H4 (cell line): Measurements from ENCODE around the gene PGC. TPM values are rescaled to one million over a fixed set of nuclear protein-coding genes. Genes with fewer than 3 reads are reported as not detected.
"Not testable (repeated sequence)": the region's sequence is repeated elsewhere in the genome, so short reads cannot be mapped to it uniquely, and the experiment has no call there.

Experiments used
- DNase-seq: peaks from one replicate; pipeline ENCODE4 v3.0.0-alpha.2; 2015; ENCODE audit warnings: low spot score
- total RNA-seq: library from RNA; depleted of rRNA; stranded (reverse); fragments of >200 nt; shearing (Covaris generic); gene quantifications from 2 replicates; pipeline ENCODE4 v1.2.3, GENCODE V29; 2014

The PGC gene
- total RNA-seq, 1 experiment from 2014 or later = not detected

DNA sequence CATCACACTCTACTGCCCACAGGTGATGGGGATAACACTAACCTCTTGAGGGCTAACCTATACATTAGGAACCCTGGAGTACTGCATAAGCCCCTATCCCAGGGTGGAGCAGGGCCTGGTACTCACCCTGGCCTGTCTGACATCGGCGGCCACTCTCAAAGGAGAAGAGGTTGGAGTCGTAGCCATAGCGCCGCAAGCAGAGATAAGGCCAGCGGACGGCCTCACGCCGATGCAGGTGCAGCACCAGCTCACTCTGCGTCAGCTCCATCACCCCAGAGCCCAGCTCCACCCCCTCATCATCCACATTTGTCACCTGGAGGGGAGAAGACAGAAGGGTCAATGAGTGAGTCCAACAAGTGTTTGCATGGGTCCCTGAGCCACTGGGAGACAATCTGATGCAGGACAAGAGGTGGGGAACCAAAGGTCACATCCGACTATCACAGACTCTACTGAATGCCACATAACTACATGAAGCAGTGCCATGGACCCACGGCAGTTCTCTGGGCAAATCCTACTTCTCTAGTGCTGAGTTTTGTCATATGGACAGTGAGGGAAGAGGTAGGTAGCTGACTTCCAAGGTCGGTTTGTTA, 28.2 kb upstream of the PGC start:
- DNase-seq = no peak

DNA sequence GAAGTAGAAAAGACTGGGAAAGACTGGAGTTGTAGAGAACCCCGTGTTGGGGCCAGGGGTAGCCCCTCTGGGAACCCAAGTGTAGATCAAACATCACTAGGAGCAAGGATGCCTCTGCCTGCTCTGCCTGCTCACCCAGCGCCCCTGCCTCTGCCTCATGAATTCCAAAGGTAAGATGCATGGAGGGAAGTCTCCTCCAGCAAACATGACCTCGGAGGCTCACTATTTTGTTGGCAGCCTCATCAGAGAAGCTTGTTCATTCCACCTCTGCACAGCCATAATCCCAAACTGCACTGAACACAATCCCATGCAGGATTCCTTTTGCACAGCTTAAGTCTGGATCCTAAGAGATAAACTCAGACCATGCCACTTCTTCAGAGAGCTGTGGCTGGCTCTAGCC, 27.6 kb upstream of the PGC start:
- DNase-seq = no peak

DNA sequence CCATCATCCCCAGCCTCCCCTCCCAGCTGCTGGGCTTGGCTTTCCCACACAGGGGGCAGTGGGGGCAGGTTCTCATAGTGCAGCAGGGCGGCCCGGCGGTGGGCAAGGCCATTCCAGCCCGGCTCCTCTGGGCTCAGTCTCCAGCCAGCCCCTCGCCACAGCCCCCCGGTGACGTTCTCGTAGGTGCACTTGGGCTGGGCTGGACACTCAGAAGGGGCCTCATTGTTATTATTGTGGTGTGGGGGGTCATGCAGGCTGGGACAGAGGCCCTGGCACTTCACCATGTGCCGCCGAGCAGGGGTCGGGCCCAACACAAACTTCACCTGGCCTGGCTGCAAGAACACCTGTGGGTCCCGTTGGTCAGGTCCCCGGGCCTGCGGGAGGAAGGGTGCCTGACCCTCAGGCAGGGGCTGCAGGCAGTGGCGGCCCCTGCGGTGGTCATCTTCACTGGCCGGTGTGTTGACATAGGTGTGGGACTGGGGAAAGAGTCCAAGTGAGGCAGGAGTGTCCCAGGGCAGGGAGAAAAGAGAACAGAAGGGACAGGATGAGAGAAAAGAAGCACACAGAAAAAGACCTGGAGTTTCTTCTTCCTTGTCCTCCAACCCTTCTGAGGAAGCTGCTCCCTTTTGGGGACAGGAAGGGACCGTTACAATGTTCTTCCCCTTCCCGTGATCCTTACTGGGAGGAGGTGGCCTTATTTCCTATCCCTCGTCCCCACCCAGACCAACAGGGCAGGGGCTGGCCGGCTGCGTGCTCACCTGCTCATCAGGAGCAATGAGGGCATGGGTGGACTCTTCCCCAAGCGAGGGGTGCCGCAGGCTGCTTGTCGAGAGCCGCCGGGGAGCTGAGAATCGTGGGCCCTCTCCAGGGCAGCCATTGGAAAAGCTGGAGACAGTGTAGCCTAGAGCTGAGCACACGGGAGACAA, 24.1 kb upstream of the PGC start:
- no peak for DNase-seq

DNA sequence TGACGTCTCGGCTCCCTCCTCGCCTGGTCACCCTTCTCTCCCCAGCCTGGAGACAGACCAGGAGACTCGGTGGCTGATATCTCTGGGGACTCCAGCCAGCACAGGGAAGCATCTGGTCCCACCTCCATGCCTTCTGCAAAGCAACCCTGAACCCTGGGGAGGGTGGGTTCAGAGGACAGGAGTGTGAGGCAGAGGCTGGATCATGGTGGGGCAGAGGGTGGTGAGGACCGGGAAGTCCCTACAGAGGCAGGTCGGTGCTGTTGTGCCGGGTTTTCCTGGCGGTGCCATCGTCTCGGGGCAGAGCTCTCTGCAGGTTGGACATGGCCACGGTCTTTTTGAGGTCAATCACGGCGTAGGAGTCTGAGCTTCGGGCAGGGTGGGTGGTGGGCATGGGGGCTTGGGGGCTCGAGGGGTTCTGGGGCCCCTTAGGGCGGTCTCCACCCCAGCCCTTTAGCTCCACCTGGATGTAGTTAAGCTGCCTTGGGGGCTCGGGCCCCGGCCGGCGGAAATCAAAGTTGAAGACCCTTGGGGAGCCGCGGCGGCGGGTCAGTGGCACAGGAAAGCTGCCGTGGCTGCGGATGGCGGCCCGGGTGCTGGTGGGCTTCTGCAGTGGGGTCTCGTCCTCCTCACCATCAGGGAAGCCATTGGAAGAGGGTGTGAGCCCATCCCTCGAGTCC, 23.3 kb upstream of the PGC start:
- DNase-seq = no peak

DNA sequence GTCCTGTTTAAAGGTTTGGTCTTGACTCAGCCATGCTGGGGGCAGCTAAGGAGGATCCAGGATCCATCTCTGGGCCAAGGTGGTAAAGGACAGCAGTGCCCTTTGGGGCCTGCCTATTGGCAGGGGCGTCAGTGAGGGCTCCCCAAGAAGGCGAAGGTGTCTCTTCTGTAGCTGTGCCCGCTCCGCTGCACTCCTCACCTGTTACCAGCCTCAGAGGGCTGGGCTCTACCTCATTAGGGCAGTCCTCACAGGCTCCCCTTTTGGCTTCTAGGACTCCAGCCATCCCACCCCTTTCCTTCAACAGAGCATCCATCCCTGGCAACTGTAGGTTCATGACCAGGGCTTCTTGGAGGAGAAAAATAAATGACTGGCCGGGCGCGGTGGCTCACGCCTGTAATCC, 22.2 kb upstream of the PGC start:
- DNase-seq = no peak

DNA sequence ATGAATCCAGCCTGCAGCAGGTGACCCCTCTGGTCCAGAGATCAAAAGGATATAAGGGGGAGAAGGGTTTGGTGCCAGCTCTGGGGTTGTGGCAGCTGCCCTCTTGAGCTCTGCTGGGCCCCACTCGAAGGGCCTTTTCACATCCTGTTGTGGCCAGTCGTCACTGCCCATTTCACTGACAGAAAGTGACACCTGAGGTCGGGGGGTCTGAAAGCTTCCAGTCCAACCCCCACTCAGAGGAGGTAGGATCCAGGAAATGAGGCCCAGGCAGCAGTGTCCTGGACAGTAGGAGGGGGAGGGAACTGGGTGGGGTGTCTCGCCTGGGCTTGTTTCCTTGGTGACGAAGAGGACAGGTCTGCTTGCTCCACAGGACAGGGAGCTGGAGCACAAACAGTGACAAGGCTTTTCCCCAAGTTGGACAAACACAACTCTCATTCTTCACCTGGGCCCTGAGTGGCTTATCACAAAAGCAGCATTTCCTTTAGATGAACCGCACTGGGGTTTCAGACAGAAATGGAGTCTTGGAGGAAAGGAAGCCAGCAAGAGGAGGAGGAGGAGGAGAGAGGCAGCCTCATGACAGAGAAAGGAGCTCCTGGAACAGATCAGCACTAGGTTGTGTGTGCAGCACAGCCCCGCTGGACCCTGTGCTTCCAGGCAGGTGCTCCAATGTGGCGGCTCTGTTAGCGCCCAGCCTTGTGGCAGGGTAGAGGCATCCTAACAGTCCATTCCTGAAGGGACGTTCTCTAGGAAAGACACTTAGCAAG, 21.5 kb upstream of the PGC start:
- no peak for DNase-seq

DNA sequence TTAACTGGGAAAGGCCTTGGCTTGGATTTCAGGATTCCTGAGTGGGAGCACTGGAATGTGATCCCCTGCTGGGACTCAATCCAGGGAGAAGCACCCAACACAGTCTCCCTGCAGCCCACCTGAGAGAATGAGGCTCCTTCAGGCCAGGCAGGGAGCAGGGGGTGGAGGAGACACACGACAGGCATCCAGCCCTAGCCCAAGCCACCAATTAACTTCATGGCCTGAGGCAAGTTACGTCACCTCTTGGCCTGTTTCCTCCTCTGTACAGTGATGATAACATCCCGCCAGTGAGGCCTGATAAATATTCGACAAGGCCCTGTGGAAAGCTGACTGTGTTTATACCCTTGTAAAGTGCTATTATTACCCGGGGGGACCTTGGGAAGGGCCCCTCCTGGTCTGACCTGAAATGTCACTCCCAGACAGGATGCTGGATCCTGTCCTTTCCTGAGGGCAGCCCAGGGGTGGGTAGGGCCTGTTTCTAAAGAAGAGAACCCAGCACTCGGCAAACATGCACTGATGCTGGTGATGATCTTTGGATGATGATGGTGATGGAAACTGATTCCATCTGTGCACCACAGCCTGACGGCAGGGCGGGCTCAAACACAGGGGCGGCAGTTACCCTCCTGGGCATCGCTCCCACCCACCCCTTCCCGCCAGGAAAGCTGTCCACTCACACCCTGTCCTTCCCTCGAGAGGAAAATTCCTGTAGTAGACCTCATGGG, 20.1 kb upstream of the PGC start:
- peak; percentile 91 for DNase-seq

DNA sequence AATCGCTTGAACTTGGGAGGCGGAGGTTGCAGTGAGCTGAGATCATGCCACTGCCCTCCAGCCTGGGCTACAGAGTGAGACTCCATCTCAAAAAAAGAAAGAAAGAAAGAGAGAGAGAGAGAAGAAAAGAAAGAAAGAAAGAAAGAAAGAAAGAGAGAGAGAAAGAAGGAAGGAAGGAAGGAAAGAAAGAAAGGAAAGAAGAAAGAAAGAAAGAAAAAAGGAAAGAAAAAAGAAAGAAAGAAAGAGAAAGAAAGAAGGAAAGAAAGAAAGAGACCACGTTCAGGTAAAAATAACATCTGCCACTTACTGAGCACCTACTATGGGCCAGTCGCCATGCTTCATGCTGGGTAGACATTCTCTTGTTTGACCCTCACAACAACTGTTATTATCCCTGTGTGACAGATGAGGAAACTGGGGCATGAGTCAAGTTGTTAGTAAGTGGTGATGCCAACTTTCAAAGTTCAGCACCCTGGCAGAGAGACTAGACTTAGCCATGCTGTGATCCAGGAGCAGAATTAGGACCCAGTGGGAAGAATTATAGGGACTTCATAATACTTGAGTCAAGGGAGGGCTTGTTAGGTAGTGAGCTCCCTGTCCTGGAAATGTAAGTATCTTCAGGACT, 19.0 kb upstream of the PGC start:
- DNase-seq = not testable (repeated sequence)

DNA sequence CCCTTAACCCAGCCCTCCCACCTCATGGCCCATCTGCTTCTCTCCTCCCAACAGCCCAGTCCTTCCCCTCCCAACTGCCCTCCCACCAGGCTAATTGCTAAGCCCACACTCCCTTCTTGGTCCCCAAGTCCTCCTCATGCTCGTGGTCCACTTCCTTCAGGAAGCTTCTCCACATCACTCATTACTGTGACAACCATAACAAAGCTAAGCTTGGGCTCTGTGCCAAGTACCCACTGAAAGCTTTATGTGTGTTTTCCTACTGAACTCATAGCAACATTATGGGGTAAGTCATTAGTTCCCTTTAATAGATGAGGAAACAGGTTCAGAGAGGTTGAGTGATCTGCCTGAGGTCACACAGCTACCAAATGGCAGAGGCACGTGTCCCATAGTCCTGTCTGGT, 16.3 kb upstream of the PGC start:
- DNase-seq = no peak

DNA sequence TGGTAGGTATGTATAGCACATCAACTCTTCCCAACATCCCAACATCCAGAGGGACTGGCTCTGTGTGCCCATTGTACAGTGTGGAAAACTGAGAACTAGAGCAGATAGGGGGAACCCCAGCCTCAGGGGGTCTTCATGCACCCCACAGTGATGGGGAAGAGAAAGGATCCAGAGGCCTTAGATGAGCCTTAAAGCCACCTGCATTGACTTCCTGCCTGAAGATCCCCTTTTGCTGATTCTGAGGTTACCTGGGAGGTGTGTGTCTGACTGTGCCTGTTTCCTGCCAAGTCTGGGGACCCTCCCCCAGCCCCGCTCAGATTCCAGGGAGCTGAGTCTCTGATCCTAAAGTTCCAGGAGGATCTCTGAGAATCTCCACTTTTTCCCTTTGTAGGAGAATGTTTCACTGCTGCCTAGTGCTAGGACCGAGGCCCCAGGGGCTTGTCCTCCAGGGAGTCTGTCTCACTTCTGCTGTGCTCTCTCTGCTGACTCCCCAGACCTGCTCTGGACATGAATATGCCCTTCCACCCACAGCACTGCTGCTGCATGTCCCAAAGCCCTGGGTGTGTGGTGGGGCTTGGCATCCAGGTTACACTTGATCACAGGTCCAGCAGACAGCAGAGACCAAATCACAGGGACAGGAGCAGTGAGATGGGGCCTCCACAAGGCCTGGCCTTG, 12.8 kb upstream of the PGC start:
- DNase-seq = no peak

DNA sequence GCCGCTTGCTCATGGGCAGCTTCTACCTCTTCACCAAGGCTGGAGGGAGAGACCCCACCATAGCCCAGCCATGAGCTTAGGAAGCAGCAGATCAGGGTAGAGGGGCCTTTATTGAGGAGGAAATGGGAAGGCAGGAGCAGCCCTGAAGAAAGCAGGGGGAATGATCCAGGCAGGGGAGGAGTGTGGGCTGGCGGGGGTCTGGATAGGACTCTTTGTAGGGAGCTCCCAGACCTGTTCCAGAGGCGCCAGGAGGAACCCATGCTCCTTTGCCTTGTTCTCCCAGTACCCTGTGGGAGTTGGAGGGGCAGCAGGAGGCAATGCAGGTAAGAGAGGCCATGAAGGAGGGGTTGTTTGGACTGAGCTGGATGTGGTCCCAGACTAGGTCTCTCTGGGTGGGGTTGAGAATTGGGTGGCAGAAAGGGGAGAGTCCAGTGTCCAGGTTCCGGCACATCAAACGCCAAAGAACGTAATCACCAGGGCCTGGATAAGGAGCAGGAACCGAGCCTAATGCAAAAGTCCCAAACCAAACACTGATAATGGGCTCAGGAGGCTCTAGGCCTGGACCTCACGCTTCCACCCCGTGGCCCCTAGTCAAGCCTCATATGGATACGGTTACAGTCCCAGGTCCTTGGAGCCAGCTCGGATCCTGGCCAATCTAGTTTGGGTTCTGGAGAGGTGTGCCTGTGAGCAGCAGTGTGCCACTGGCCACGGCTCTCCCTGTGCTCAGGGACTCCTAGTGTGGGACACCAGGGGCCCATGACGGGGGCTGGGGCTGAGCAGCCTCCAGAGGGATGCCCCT, 12.1 kb upstream of the PGC start:
- DNase-seq = no peak

DNA sequence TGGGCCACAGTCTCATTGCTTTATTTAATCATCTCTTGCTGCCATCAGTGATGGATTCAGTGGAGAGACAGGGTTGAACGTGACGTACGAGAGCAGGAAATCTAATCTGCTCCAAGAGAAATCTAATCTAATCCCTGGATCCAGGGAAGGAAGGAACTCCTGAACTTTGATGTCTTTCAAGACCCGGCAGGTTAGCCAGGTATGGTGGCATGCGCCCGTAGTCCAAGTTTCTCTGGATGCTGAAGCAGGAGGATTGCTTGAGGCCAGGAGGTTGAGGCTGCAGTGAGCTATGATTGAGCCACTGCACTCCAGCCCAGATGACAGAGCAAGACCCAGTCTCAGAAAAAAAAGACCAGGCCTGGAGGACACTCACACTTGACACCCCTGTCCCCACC, 11.4 kb upstream of the PGC start:
- DNase-seq = no peak

DNA sequence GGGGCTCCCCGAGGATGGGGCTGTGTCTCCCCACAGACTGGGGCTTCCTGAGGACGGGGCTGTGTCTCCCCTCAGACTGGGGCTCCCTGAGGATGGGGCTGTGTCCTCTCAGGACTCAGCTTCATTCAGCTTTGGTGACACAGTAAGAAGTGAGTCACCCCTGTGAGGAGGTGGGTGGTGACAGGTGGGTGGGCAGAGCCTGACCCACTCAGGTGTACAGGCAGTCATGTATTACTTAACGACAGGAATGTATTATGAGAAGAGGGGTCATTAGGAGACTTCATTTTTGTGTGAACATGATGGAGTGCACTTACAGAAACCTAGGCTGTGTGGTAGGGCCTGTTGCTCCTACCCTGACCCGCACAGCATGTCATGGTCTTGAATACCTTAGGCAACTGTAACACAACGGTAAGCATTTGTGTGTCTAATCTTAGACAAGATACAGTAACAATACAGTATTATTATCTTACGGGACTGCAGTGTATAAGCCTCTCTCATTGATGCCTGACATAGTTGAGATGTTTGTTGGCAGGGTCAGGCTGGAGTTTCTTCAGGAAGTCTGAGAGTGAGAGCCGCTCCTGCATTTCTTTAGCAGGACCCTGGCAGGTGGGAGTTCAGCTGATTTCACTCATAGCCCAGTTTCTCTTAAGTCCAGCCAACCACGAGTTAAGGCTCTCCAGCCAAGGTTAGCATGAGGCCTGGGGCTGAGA, 10.9 kb upstream of the PGC start:
- no peak for DNase-seq

DNA sequence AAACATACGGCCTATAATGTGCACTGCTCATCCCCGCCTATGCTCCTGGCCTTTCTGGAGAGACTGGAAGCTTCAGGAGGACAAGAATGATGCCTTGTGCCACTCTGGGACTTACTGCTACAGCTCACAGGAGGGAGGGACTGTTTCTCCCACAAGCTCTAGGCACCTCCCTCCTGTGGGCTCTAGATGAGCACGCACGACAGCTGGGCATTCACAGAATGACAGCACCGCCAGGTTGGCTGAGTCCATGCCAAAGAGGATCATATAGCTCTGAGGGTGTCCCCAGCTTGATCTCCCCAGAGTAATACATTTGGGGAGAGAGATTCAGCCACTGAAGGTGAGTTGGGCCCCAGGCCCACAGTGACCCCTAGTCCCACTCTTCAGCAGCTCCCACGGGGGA, 10.1 kb upstream of the PGC start:
- DNase-seq = no peak

DNA sequence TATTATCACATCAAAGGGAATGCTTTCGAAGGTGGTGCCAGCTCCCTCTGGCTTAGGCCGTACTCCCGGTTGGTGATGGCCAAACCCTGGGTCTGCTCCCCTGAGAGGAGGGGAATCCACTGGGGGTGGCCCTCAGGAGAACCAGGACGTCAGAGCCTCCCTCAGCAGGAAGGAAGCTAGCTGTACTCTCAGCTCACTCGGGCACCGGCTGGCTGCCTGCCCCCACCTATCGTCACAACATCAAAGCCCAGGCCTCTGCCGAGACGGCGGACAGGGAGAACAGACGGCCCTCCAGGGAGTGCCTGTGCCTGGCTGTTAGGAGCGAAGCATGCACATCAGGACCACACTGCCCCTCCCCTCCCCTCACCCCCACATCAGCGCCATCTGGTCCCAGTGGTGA, 9.2 kb upstream of the PGC start:
- DNase-seq = no peak

DNA sequence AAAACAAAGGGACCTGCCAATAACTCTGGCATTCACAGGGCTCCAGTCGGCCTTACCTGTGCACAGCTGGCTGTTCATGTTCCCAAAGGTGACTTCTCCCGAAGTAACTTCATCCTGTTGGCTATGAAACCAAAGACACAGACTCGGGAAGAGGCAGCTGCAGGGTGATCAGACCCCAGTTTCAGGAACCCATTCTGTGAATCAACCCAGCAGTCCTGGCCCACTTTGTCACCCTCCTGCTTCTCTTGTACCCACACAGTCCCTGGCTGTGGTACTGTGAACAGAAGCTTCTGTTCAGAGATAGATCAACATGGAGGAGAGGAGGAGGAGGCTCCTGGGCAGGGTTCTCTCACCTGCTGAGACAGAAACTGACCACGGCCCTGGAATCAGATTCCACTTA, 8.7 kb upstream of the PGC start:
- DNase-seq = no peak

DNA sequence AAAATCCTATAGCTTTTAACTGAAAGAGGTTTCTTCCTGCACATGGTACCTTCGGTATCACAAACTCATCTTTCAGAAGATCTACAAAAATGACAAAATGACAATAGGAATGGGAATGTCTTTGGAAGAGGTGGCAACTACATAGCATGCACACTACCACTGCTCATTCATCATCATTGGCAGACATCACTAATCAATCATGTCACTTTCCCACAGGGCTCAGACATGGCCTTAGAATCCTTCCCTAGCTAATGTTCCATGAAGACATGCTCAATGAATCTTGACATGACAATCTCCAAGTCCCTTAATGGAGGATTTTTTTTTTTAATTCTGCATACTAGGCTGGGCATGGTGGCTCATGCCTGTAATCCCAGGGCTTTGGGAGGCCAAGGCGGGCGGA, 3.2 kb upstream of the PGC start:
- no peak for DNase-seq

DNA sequence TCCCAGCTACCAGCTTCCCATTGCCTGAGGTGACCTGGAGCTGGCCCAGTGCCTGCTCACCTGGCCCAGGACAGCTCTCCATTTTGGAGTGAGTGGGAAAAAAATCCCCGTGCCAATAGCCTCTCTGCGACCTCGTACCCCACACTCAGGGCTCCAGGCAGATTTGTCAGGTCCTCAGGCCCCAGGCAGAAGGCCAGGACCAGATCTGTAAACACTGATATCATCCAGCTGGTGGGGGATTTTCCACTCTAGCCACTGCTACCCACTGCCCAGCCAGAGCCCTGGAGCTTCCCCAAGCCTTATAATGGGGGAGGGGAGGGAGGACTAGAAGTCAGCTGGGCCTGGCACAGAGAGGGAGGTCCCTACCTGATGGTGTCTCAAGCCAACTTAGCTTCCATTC, 1.3 kb upstream of the PGC start:
- no peak for DNase-seq

DNA sequence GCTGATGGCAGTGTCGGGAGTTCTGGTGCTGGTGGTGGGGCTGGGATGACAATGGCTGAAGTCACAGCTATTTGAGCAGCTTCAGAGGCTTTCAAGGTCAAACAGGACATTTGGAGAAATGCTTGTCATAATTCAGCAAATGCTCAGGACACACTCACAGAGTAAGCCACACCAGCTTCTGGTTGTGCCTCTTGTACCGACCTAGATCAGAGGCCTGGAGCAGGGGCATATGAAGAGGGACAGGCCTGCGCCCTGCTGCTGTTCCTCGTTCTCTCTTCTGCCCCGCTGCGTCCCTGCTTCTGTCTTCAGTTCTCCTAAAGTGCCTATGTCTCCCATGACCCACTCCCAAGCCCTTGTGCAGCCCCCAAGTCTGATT, 893 bp upstream of the PGC start:
- no peak for DNase-seq
